HFF-Myc (cell line): ENCODE measurements around the gene NKD1.

Source experiments
- DNase-seq: peaks from one replicate; pipeline ENCODE4 v3.0.0-alpha.2; 2011; ENCODE audit warnings: low read depth; ENCODE audit errors: extremely low read depth
- H3K4me3 ChIP-seq: replicated peaks from 2 replicates; pipeline ENCODE4 v1.5.1; 2011; ENCODE audit warnings: low read depth, mild to moderate bottlenecking, control low read depth, low read length
- TF ChIP-seq, protein P1 (sequence below): IDR thresholded peaks from 2 replicates; pipeline ENCODE4 v1.5.1; 2012; ENCODE audit warnings: mild to moderate bottlenecking, low read depth, low read length, control low read depth; ENCODE audit errors: missing control alignments

Gene NKD1, protein sequence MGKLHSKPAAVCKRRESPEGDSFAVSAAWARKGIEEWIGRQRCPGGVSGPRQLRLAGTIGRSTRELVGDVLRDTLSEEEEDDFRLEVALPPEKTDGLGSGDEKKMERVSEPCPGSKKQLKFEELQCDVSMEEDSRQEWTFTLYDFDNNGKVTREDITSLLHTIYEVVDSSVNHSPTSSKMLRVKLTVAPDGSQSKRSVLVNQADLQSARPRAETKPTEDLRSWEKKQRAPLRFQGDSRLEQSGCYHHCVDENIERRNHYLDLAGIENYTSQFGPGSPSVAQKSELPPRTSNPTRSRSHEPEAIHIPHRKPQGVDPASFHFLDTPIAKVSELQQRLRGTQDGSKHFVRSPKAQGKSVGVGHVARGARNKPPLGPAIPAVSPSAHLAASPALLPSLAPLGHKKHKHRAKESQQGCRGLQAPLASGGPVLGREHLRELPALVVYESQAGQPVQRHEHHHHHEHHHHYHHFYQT

DNA sequence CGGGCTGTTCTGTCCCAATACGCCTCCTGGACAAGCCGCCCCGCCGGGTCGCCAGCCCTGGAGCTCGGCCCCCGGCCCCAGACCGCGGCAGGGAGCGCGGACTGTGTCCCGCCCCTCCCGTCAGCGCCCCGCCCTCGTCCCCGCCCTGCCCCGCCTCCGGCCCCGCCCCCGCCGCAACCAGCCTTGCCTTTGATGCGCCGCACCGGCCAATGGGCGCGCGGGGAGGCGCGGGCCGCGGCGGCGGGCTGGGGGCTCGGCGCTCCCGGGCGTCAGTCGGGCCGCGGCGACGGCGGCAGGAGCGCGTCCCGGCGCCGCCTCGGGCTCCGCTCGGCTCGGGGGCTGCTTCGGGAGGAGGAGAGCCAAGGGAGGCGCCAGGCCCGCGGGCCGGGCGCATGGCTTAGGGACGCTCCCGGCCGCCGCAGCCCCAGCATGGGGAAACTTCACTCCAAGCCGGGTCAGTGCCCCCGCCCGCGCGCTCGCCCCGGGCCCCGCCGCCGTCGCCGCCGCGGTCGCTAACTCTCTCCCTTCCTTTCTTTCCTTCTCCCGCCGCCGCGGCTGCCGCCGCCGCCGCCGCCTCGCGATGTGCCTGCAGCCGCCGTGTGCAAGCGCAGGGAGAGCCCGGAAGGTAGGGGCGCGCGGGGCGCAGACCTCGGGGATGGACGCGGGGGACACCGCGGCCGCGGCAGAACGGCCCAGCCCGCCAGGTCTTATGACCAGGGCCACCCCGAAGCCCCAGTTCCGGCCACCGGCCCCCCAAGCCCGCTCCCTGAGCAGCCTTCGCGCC, at the start of gene NKD1:
Gene NKD1 (plus strand): TSS at position 272 of the 784 bp plus-strand sequence. CDS start 158 bp downstream, at position 430.
- no peak for DNase-seq
- H3K4me3 ChIP-seq = peak within 1 kb of the TSS; percentile 31
- TF ChIP-seq, protein P1, sequence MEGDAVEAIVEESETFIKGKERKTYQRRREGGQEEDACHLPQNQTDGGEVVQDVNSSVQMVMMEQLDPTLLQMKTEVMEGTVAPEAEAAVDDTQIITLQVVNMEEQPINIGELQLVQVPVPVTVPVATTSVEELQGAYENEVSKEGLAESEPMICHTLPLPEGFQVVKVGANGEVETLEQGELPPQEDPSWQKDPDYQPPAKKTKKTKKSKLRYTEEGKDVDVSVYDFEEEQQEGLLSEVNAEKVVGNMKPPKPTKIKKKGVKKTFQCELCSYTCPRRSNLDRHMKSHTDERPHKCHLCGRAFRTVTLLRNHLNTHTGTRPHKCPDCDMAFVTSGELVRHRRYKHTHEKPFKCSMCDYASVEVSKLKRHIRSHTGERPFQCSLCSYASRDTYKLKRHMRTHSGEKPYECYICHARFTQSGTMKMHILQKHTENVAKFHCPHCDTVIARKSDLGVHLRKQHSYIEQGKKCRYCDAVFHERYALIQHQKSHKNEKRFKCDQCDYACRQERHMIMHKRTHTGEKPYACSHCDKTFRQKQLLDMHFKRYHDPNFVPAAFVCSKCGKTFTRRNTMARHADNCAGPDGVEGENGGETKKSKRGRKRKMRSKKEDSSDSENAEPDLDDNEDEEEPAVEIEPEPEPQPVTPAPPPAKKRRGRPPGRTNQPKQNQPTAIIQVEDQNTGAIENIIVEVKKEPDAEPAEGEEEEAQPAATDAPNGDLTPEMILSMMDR = no peak

DNA sequence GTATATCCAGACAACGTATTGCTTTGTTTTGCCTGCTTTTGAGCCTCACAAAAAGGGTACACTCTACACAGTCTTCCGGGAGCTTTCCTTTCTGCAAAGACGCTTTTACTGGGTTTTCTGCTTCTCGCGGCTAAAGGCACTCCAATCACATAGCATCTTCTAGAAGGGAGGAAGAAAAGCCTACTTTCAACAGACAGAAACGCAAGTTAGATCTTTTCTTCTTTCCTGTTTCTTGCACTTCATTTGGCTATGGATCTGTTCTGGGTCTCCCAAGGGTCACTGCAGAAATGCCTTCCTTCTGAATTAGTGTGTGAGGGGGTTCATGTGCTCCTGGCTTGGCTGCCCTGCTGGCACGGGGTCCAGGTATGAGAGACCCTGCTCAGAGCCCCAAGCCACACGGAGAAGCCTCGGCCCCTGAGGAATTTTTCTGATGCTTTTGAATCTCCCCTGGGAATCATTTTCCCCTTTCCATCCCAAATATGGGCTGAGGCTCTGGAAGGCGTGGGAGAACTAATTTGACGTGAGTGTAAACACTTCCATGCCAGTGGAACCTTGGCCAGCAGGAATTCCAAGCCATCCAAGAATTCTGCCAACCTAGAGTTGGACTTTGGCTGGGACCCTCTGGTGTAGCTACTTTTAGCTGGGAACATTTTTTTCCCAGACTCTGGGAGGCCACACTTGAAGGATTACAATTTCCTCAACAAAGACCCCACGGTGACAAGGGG, 49.6 kb upstream of the NKD1 start:
- TF ChIP-seq, protein P1 = no peak
- H3K4me3 ChIP-seq = no peak overlapping the region
- no peak for DNase-seq

DNA sequence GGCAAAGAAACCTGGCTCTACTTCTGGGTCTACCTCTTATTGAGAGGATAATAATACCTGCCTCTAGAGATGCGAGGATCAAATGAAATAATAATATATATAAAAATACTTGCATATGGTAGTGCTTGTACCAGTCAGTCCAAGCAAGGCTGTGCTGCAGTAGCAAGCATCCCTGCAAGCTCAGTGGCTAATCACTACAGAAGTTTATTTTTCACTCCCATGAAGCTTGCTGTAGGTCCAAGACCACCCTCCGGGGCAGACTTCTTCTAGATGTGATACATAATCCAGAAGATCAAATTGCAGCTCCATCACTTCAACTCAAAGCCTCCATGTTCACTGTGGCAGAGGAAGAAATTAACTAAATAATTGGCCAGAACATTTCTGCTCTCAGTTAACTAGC, 48.9 kb upstream of the NKD1 start:
- no peak for DNase-seq
- TF ChIP-seq, protein P1 = no peak
- H3K4me3 ChIP-seq = no peak overlapping the region

DNA sequence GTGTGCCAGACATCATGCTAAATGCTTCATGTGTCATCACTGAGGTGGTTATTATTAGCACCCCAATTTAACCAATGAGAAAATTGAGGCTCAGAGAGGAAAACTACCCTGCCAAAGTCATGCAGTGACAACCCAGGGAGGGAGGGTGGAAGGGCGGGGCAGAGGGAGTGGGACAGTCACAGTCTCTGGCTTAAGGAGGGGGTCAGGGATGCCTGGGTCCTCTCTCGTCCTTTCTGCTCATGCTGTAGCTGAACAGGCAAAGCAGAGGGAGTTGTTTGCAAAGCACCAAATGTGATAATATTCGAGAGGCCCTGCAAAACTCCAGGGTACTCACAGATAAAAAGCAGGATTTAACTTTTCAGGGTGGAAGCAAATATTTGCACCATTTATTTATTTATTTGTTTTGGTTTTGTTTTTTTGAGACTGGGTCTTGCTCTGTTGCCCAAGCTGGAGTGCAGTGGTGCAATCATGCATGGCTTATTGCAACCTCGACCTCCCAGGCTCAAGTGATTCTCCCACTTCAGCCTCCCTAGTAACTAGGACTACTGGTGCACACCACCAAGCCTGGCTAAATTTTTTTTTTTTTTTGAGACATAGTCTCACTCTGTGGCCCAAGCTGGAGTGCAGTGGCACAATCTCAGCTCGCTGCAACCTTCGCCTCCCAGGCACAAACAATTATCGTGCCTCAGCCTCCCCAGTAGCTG, 47.9 kb upstream of the NKD1 start:
- TF ChIP-seq, protein P1 = no peak
- H3K4me3 ChIP-seq = no peak overlapping the region
- DNase-seq = no peak

DNA sequence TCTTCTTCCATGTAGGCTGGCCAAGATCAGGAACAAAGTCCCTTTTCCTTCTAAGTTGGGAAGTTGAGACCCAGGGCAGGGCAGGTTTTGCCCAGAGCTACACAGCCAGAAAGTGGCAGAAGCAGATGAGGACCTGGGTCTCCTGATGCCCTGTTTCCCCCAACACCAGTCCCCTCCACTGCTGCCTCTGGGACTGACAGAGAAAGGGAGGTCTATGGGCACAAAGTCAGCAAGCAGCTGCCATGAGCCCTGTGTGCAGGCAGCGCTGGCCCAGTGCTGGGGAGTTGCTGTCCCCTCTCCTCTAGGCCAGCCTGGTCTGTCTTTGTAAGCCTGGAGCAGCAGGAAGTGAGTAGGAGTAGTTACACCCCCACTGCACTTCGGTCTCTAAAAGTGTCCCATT, 46.9 kb upstream of the NKD1 start:
- no peak overlapping the region for H3K4me3 ChIP-seq
- TF ChIP-seq, protein P1 = no peak
- DNase-seq = no peak
